ENCODE data around the gene MPO. TPM values are rescaled to one million over a fixed set of nuclear protein-coding genes. Genes with fewer than 3 reads are reported as not detected.

MPO gene
- total RNA-seq, 1 experiment from 2014 or later: not detected

DNA sequence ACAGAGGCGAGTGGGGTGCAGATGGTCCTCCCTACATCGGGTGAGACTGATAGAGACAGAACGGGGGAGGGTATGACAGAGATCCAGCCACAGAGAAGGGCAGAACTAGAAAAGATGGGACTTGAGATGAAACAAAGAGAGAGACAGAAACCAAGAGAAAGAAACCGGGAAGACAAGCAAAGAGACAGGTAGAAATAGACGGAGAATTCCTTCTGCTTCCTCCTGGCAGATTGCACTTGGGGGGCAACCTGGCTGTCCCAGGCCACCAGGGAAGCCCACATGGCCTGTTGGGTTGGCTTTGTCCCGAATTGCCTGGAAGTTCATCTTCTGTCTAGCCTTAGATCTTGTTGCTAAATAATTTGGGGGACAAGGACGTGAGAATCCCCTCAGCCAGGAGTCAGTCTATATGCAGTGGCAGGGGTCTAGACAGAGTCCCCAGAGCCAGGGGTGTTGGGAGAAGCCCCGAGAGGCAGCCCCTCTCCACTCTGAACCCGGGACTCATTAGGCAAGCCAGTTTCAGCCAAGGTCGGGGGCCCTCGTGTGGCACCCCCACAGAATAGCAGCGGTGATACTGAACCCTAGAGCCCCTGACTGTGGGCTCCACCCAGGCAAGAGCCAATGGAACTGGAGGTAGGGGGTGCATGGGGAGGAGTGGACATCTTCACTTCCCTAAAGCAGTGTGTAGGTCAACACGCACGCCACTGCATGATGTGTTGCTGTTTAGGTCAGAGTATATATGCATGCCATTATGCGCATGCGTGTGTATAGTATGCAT lies 48.5 kb upstream of the MPO start:
- Mint-ChIP-seq H3K4me1 (peaks cover 43 to 57% of the 10 kb centered on the region in 2 experiments), H3K27ac (peak overlapping the region in 1 of 3 experiments; percentile 73; a peak in 2 of 7 replicates), H3K36me3 (ENCODE audit: insufficient read depth in 1 of 3, low read depth in 3 of 3) (no peaks in the 10 kb centered on the region; a peak in 1 of 7 replicates), H3K4me3 (peak overlapping the region in 1 of 2 experiments; percentile 58; a peak in 3 of 5 replicates), H3K27me3 (ENCODE audit: low read depth) (peaks cover 18% of the 10 kb centered on the region), H3K9me3 (no peaks in the 10 kb centered on the region)
- Histone ChIP-seq H3K79me2 (ENCODE audit: insufficient read depth, low read length) (no peaks in the 10 kb centered on the region), H2BK15ac (ENCODE audit: low read depth, low read length) (no peak overlapping the region), H3K18ac (ENCODE audit: insufficient read length, low read depth, low read length) (no peak overlapping the region), H2BK120ac (ENCODE audit: low read depth, low read length, poor library complexity, severe bottlenecking) (no peak overlapping the region), H3T11ph (ENCODE audit: low read length) (no peak overlapping the region), H3K9ac (ENCODE audit: extremely low read depth, insufficient read length, low read length) (no peak overlapping the region), H3K79me1 (ENCODE audit: insufficient read depth, low read depth, low read length, poor library complexity, severe bottlenecking) (no peaks in the 10 kb centered on the region), H4K5ac (ENCODE audit: insufficient read length, low read depth, low read length) (no peak overlapping the region), H3K4ac (ENCODE audit: low read depth, low read length) (no peak overlapping the region), H3K4me1 (ENCODE audit: insufficient read depth, low read length) (peaks cover 5% of the 10 kb centered on the region; the same call in 1 of the 2 replicates), H3K23ac (ENCODE audit: insufficient read length, low read depth, low read length) (no peak overlapping the region), H3K27ac (ENCODE audit: insufficient read length, low read depth, low read length) (no peak overlapping the region), H3K56ac (ENCODE audit: insufficient read length, low read depth, low read length) (no peak overlapping the region), H4K20me1 (ENCODE audit: control insufficient read depth, insufficient read depth, insufficient read length) (no peaks in the 10 kb centered on the region), H3K14ac (ENCODE audit: insufficient read depth, low read length) (peak overlapping the region; percentile 12; the same call in 1 of the 2 replicates), H2BK12ac (ENCODE audit: insufficient read length, low read depth, low read length) (no peak overlapping the region), H4K8ac (replicated peaks; ENCODE audit: insufficient read length, low read depth, low read length) (no peak overlapping the region), H3K23me2 (ENCODE audit: insufficient read length, low read depth, low read length, poor library complexity, severe bottlenecking) (peaks cover 7% of the 10 kb centered on the region), H3K27me3 (ENCODE audit: insufficient read depth, low read length) (no peaks in the 10 kb centered on the region), H2BK20ac (ENCODE audit: low read depth, low read length, poor library complexity, severe bottlenecking) (no peak overlapping the region), H4K91ac (ENCODE audit: insufficient read length, low read depth, low read length) (no peak overlapping the region), H3K4me2 (ENCODE audit: insufficient read depth, insufficient read length, low read length) (peak overlapping the region; percentile 23), H2AFZ (ENCODE audit: low read length) (no peak overlapping the region), H2AK5ac (ENCODE audit: insufficient read length, low read length) (no peak overlapping the region), H3K9me3 (ENCODE audit: control insufficient read depth, low read depth, low read length) (no peaks in the 10 kb centered on the region), H2BK5ac (ENCODE audit: insufficient read length, low read length) (no peak overlapping the region)
- DNase-seq: no peak
- WGBS (ENCODE audit: extremely low coverage, insufficient read length, low lambda C conversion rate): no CpG with 5 or more reads among the region's 16 CpGs
- TF ChIP-seq, protein P1, sequence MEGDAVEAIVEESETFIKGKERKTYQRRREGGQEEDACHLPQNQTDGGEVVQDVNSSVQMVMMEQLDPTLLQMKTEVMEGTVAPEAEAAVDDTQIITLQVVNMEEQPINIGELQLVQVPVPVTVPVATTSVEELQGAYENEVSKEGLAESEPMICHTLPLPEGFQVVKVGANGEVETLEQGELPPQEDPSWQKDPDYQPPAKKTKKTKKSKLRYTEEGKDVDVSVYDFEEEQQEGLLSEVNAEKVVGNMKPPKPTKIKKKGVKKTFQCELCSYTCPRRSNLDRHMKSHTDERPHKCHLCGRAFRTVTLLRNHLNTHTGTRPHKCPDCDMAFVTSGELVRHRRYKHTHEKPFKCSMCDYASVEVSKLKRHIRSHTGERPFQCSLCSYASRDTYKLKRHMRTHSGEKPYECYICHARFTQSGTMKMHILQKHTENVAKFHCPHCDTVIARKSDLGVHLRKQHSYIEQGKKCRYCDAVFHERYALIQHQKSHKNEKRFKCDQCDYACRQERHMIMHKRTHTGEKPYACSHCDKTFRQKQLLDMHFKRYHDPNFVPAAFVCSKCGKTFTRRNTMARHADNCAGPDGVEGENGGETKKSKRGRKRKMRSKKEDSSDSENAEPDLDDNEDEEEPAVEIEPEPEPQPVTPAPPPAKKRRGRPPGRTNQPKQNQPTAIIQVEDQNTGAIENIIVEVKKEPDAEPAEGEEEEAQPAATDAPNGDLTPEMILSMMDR (conservative IDR thresholded peaks at IDR 0.05): peak; percentile 50
